Ovary (tissue), 9 donors: ENCODE measurements around the gene C19orf73. TPM values are rescaled to one million over a fixed set of nuclear protein-coding genes. Genes with fewer than 3 reads are reported as not detected.

Source experiments
- DNase-seq, 5 donors: peaks; one replicate each; pipeline ENCODE4 v3.0.0-alpha.2; 2019 to 2020
- H3K27ac ChIP-seq, 2 donors: fragments of 200-600 bp; one replicate each; pipeline versions ENCODE4 v1.5.1 to v1.8.0; 2019 to 2022
- H3K27me3 ChIP-seq: fragments of 200-600 bp; one replicate; pipeline ENCODE4 v1.8.0; 2022
- H3K36me3 ChIP-seq: fragments of 200-600 bp; sonication (generic); one replicate; pipeline ENCODE4 v1.5.1; 2019
- H3K4me1 ChIP-seq: one replicate; pipeline ENCODE4 v1.8.1; 2013; ENCODE audit warnings: mild to moderate bottlenecking, moderate library complexity; ENCODE audit not compliant: insufficient read depth
- H3K4me3 ChIP-seq: fragments of 200-600 bp; sonication (generic); one replicate; pipeline ENCODE4 v1.5.1; 2017
- H3K9me3 ChIP-seq, 2 donors: fragments of 200-600 bp in 1 of 2; sonication (generic) in 1 of 2; one replicate each; pipeline versions ENCODE4 v1.5.1 to v1.8.1; 2013 to 2019; ENCODE audit warnings: mild to moderate bottlenecking in 1 of 2, moderate library complexity in 1 of 2
- EP300 ChIP-seq: sonication (generic); formaldehyde crosslinking; IDR thresholded peaks from one replicate; pipeline ENCODE4 v1.6.1; 2017; ENCODE audit warnings: antibody characterized with exemption
- POLR2A ChIP-seq: fragments of 450-650 bp; IDR thresholded peaks from one replicate; pipeline ENCODE4 v1.6.1; 2017; ENCODE audit warnings: antibody characterized with exemption, mild to moderate bottlenecking, moderate library complexity
- WGBS, 3 donors: extraction: QIAGEN DNeasy Blood & Tissue Kit in 1 of 3; methylation state at CpG; one replicate each; pipeline versions ENCODE4 v1.1.5 to v1.1.7; 2013 to 2017; 5-methylcytosine and 5-hydroxymethylcytosine counted together
- intact Hi-C, 4 donors: fragments of 100-400 bp; cut with DNase I; formaldehyde crosslinking; loops; one replicate each; pipeline versions ENCODE4 v1.11.0 to v1.15.1; 2022 to 2023
- polyA plus RNA-seq, 2 donors: library from polyadenylated mRNA; stranded (reverse); fragments of 200-250 nt in 1 of 2; fragments of 350-450 nt in 1 of 2; fragmentation: Illumina TruSeq in 1 of 2; extraction: RNeasy Lipid Tissue Mini Kit (QIAGEN cat#74804) in 1 of 2; gene quantifications; one replicate each; pipeline ENCODE4 v1.2.3, GENCODE V29; 2013 to 2014
- total RNA-seq, 7 donors: library from RNA; depleted of rRNA in 2 of 7; stranded (reverse); fragments of >200 nt in 2 of 7; fragmentation: NEBNext Ultra II Directional in 3 of 7; extraction: Animal tissue kit (Norgen Biotek cat#: 25700) in 3 of 7; gene quantifications; one replicate each; pipeline versions ENCODE4 v1.1.0 to v1.2.4, GENCODE V29; 2016 to 2023
- TF ChIP-seq, protein P1 (sequence below), 3 donors: fragments of 450-650 bp in 2 of 3; fragments of 200-600 bp in 1 of 3; IDR thresholded peaks; one replicate each; pipeline versions ENCODE4 v1.5.1 to v1.8.0; 2016 to 2022; ENCODE audit warnings: antibody characterized with exemption in 3 of 3, mild to moderate bottlenecking in 1 of 3
- donor health status: DM: no; HTN: no; CAD: no; lungs with moderate emphysema.
- donor health status: DM: no; HTN: no; CAD: no.
- donor health status: Bipolar disorder and iron deficiency.
- donor health status: DM: yes; HTN: yes; CAD: no.
- donor health status: DM: no; HTN: no; CAD: no.
- donor health status: DM: yes; HTN: yes; CAD: no.

The C19orf73 gene
- total and polyA plus RNA-seq, 9 donors = 0.42 to 1.5 (median 0.45) TPM; not detected in 4

- no peaks in the 10 kb centered on the region for H3K27me3 ChIP-seq
These were observed 14.6 kb downstream of the C19orf73 start for GRCh38 chr19:49104229-49104864.

GRCh38 chr19:49103331-49104085 is 15.4 kb downstream of the C19orf73 start:
- TF ChIP-seq, protein P1, sequence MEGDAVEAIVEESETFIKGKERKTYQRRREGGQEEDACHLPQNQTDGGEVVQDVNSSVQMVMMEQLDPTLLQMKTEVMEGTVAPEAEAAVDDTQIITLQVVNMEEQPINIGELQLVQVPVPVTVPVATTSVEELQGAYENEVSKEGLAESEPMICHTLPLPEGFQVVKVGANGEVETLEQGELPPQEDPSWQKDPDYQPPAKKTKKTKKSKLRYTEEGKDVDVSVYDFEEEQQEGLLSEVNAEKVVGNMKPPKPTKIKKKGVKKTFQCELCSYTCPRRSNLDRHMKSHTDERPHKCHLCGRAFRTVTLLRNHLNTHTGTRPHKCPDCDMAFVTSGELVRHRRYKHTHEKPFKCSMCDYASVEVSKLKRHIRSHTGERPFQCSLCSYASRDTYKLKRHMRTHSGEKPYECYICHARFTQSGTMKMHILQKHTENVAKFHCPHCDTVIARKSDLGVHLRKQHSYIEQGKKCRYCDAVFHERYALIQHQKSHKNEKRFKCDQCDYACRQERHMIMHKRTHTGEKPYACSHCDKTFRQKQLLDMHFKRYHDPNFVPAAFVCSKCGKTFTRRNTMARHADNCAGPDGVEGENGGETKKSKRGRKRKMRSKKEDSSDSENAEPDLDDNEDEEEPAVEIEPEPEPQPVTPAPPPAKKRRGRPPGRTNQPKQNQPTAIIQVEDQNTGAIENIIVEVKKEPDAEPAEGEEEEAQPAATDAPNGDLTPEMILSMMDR (IDR thresholded peaks at IDR 0.05) = no peak
- TF ChIP-seq POLR2A (no peak), EP300 (no peak)
- intact Hi-C loops = loop anchor here in 1 of 4 donors (5.0 kb wide), 1 partner anchor 44 kb away; no protein-coding TSS in a partner anchor
- H3K4me3 ChIP-seq = no peak overlapping the region
- H3K4me1 ChIP-seq = no peaks in the 10 kb centered on the region
- no peak for DNase-seq
- no peaks in the 10 kb centered on the region for H3K9me3 ChIP-seq
- no peaks in the 10 kb centered on the region for H3K27me3 ChIP-seq
- 75 to 78% (median 76%) methylated on average over 33 of the region's 33 CpGs for WGBS, 3 donors
- no peak overlapping the region for H3K27ac ChIP-seq
- H3K36me3 ChIP-seq = no peaks in the 10 kb centered on the region

More at GRCh38 chr19:49104229-49104864, 14.6 kb downstream of the C19orf73 start:
- H3K4me3 ChIP-seq = no peak overlapping the region
- no peaks in the 10 kb centered on the region for H3K4me1 ChIP-seq
- intact Hi-C loops = loop anchor here in 1 of 4 donors (5.0 kb wide), 1 partner anchor 43 kb away; no protein-coding TSS in a partner anchor
- H3K9me3 ChIP-seq = no peaks in the 10 kb centered on the region
- H3K36me3 ChIP-seq = no peaks in the 10 kb centered on the region
- TF ChIP-seq, protein P1 (IDR thresholded peaks at IDR 0.05) = no peak
- no peak for TF ChIP-seq POLR2A
- no peak for TF ChIP-seq EP300
- no peak for DNase-seq
- no peak overlapping the region for H3K27ac ChIP-seq
- WGBS, 3 donors = 69 to 73% (median 72%) methylated on average over 30 of the region's 30 CpGs

GRCh38 chr19:49102303-49102702 is 16.6 kb downstream of the C19orf73 start:
- no peak for DNase-seq
- Histone ChIP-seq H3K36me3 (no peaks in the 10 kb centered on the region), H3K4me1 (no peaks in the 10 kb centered on the region), H3K9me3 (no peaks in the 10 kb centered on the region), H3K4me3 (no peak overlapping the region), H3K27ac (no peak overlapping the region), H3K27me3 (no peaks in the 10 kb centered on the region)
- WGBS, 3 donors = 79 to 83% (median 81%) methylated on average over 12 of the region's 12 CpGs
- TF ChIP-seq, protein P1 (IDR thresholded peaks at IDR 0.05) = no peak
- no peak for TF ChIP-seq POLR2A
- TF ChIP-seq EP300 = no peak
- intact Hi-C loops = loop anchor here in 1 of 4 donors (5.0 kb wide), 1 partner anchor 45 kb away; no protein-coding TSS in a partner anchor

GRCh38 chr19:49101160-49101559 is 17.8 kb downstream of the C19orf73 start:
- H3K9me3 ChIP-seq = no peaks in the 10 kb centered on the region
- no peak overlapping the region for H3K4me3 ChIP-seq
- no peak for DNase-seq
- H3K4me1 ChIP-seq = no peaks in the 10 kb centered on the region
- intact Hi-C loops = loop anchor here in 1 of 4 donors (5.0 kb wide), 1 partner anchor 46 kb away; no protein-coding TSS in a partner anchor
- TF ChIP-seq, protein P1 (IDR thresholded peaks at IDR 0.05) = no peak
- TF ChIP-seq EP300 = no peak
- TF ChIP-seq POLR2A = no peak
- 78 to 81% (median 80%) methylated on average over 12 of the region's 12 CpGs for WGBS, 3 donors
- H3K27me3 ChIP-seq = no peaks in the 10 kb centered on the region
- H3K27ac ChIP-seq = no peak overlapping the region
- H3K36me3 ChIP-seq = no peaks in the 10 kb centered on the region
